H9 (cell line): Measurements from ENCODE around the gene FOS. TPM values are rescaled to one million over a fixed set of nuclear protein-coding genes. Genes with fewer than 3 reads are reported as not detected.
A peak's percentile ranks its signal among the peaks of the same experiment; 100 is the strongest.

Source experiments
- DNase-seq: peaks from one replicate; pipeline ENCODE4 v3.0.0-alpha.2; 2017
- H2AFZ ChIP-seq: one replicate; pipeline ENCODE4 v1.6.1; 2013; ENCODE audit warnings: mild to moderate bottlenecking, low read length, control low read depth, moderate library complexity
- H2AK5ac ChIP-seq: 2 replicates; pipeline ENCODE4 v1.6.1; 2013; ENCODE audit warnings: low read length, control low read depth, mixed read lengths; ENCODE audit not compliant: insufficient read length
- H2BK120ac ChIP-seq: one replicate; pipeline ENCODE4 v1.6.1; 2013; ENCODE audit warnings: low read depth, mild to moderate bottlenecking, low read length, control low read depth, inconsistent platforms; ENCODE audit not compliant: poor library complexity, severe bottlenecking
- H2BK12ac ChIP-seq: 2 replicates; pipeline ENCODE4 v1.6.1; 2013; ENCODE audit warnings: low read length, control low read depth, mixed read lengths, low read depth; ENCODE audit not compliant: insufficient read length
- H2BK15ac ChIP-seq: 2 replicates; pipeline ENCODE4 v1.6.1; 2013; ENCODE audit warnings: low read depth, low read length, control low read depth
- H2BK20ac ChIP-seq: one replicate; pipeline ENCODE4 v1.6.1; 2013; ENCODE audit warnings: low read depth, mild to moderate bottlenecking, low read length, control low read depth, inconsistent platforms; ENCODE audit not compliant: poor library complexity, severe bottlenecking
- H2BK5ac ChIP-seq: 2 replicates; pipeline ENCODE4 v1.6.1; 2013; ENCODE audit warnings: low read length, control low read depth, mixed read lengths; ENCODE audit not compliant: insufficient read length
- H3K14ac ChIP-seq: 2 replicates; pipeline ENCODE4 v1.6.1; 2013; ENCODE audit warnings: low read length, control low read depth; ENCODE audit not compliant: insufficient read depth
- H3K18ac ChIP-seq: 2 replicates; pipeline ENCODE4 v1.6.1; 2013; ENCODE audit warnings: low read depth, mild to moderate bottlenecking, mixed read lengths, low read length, control low read depth; ENCODE audit not compliant: insufficient read length
- H3K23ac ChIP-seq: 2 replicates; pipeline ENCODE4 v1.6.1; 2013; ENCODE audit warnings: low read length, control low read depth, mixed read lengths, low read depth; ENCODE audit not compliant: insufficient read length
- H3K23me2 ChIP-seq: 2 replicates; pipeline ENCODE4 v1.6.1; 2013; ENCODE audit warnings: low read depth, mild to moderate bottlenecking, mixed read lengths, low read length, control low read depth; ENCODE audit not compliant: insufficient read length, poor library complexity, severe bottlenecking
- H3K27ac ChIP-seq: 2 replicates; pipeline ENCODE4 v1.5.1; 2013; ENCODE audit warnings: low read length, control low read depth, mixed read lengths, low read depth; ENCODE audit not compliant: insufficient read length
- H3K27me3 ChIP-seq: 2 replicates; pipeline ENCODE4 v1.6.1; 2013; ENCODE audit warnings: low read length, control low read depth, inconsistent platforms; ENCODE audit not compliant: insufficient read depth
- H3K4ac ChIP-seq: 2 replicates; pipeline ENCODE4 v1.6.1; 2013; ENCODE audit warnings: low read depth, mild to moderate bottlenecking, control low read depth, inconsistent platforms, low read length, moderate library complexity
- H3K4me1 ChIP-seq: 2 replicates; pipeline ENCODE4 v1.6.1; 2013; ENCODE audit warnings: low read length, control low read depth, inconsistent platforms; ENCODE audit not compliant: insufficient read depth
- H3K4me2 ChIP-seq: 2 replicates; pipeline ENCODE4 v1.6.1; 2013; ENCODE audit warnings: low read length, control low read depth, mixed read lengths; ENCODE audit not compliant: insufficient read length, insufficient read depth
- H3K56ac ChIP-seq: 2 replicates; pipeline ENCODE4 v1.6.1; 2013; ENCODE audit warnings: low read depth, mild to moderate bottlenecking, mixed read lengths, low read length, control low read depth; ENCODE audit not compliant: insufficient read length
- H3K79me1 ChIP-seq: 2 replicates; pipeline ENCODE4 v1.6.1; 2013; ENCODE audit warnings: low read depth, mild to moderate bottlenecking, moderate library complexity, low read length, control low read depth, inconsistent platforms; ENCODE audit not compliant: insufficient read depth, poor library complexity, severe bottlenecking
- H3K79me2 ChIP-seq: 2 replicates; pipeline ENCODE4 v1.6.1; 2013; ENCODE audit warnings: low read length, control low read depth, inconsistent platforms; ENCODE audit not compliant: insufficient read depth
- H3K9ac ChIP-seq: 2 replicates; pipeline ENCODE4 v1.6.1; 2013; ENCODE audit warnings: low read length, control low read depth, mixed read lengths; ENCODE audit not compliant: insufficient read length; ENCODE audit errors: extremely low read depth
- H3K9me3 ChIP-seq: one replicate; pipeline ENCODE4 v1.6.1; 2013; ENCODE audit warnings: low read depth, low read length, inconsistent platforms; ENCODE audit not compliant: control insufficient read depth
- H3T11ph ChIP-seq: one replicate; pipeline ENCODE4 v1.6.1; 2013; ENCODE audit warnings: mild to moderate bottlenecking, low read length, control low read depth, inconsistent platforms
- H4K20me1 ChIP-seq: one replicate; pipeline ENCODE4 v1.6.1; 2013; ENCODE audit not compliant: control insufficient read depth, insufficient read length, insufficient read depth
- H4K5ac ChIP-seq: 2 replicates; pipeline ENCODE4 v1.6.1; 2013; ENCODE audit warnings: low read depth, mild to moderate bottlenecking, mixed read lengths, low read length, control low read depth; ENCODE audit not compliant: insufficient read length
- H4K8ac ChIP-seq: replicated peaks from 2 replicates; pipeline ENCODE4 v1.6.1; 2013; ENCODE audit warnings: low read length, control low read depth, mixed read lengths, low read depth; ENCODE audit not compliant: insufficient read length
- H4K91ac ChIP-seq: 2 replicates; pipeline ENCODE4 v1.6.1; 2013; ENCODE audit warnings: low read depth, mild to moderate bottlenecking, moderate library complexity, mixed read lengths, low read length, control low read depth; ENCODE audit not compliant: insufficient read length
- H3K27ac Mint-ChIP-seq, 3 experiments: 2 replicates in 2 of 3; 3 replicates in 1 of 3; pipeline ENCODE4 v1.8.0; 2020 to 2021; ENCODE audit warnings: mixed read lengths in 3 of 3, mild to moderate bottlenecking in 1 of 3, moderate library complexity in 1 of 3
- H3K27me3 Mint-ChIP-seq: 2 replicates; pipeline ENCODE4 v1.8.0; 2021; ENCODE audit warnings: low read depth, mild to moderate bottlenecking, moderate library complexity, mixed read lengths
- H3K36me3 Mint-ChIP-seq, 3 experiments: 2 replicates in 2 of 3; 3 replicates in 1 of 3; pipeline ENCODE4 v1.8.0; 2020 to 2021; ENCODE audit warnings: low read depth in 3 of 3, mixed read lengths in 3 of 3; ENCODE audit not compliant: insufficient read depth in 1 of 3
- H3K4me1 Mint-ChIP-seq, 2 experiments: 2 replicates each; pipeline ENCODE4 v1.8.0; 2020; ENCODE audit warnings: mixed read lengths in 2 of 2
- H3K4me3 Mint-ChIP-seq, 2 experiments: 2 replicates in 1 of 2; 3 replicates in 1 of 2; pipeline ENCODE4 v1.8.0; 2020 to 2021; ENCODE audit warnings: mild to moderate bottlenecking in 2 of 2, mixed read lengths in 2 of 2, moderate library complexity in 1 of 2
- H3K9me3 Mint-ChIP-seq, 2 experiments: 2 replicates in 1 of 2; 3 replicates in 1 of 2; pipeline ENCODE4 v1.8.0; 2020; ENCODE audit warnings: mild to moderate bottlenecking in 2 of 2, mixed read lengths in 2 of 2, moderate library complexity in 1 of 2
- WGBS: extraction: QIAGEN DNeasy Blood & Tissue Kit; methylation state at CpG from one replicate; pipeline ENCODE4 v1.1.7; 2013; ENCODE audit warnings: missing lambda C conversion rate, low lambda C conversion rate, mixed read lengths; ENCODE audit not compliant: insufficient read length; ENCODE audit errors: extremely low coverage; 5-methylcytosine and 5-hydroxymethylcytosine counted together
- total RNA-seq: library from RNA; stranded (reverse); gene quantifications from 2 replicates; pipeline ENCODE4 v1.2.1, GENCODE V29; 2021
- TF ChIP-seq, protein P1 (sequence below): fragments of 200-600 bp; sonication (generic); conservative IDR thresholded peaks from 3 replicates; pipeline ENCODE4 v1.8.0; 2021; ENCODE audit warnings: antibody characterized with exemption, mild to moderate bottlenecking

The FOS gene
- total RNA-seq, 1 experiment from 2014 or later = 33.9 TPM

DNA sequence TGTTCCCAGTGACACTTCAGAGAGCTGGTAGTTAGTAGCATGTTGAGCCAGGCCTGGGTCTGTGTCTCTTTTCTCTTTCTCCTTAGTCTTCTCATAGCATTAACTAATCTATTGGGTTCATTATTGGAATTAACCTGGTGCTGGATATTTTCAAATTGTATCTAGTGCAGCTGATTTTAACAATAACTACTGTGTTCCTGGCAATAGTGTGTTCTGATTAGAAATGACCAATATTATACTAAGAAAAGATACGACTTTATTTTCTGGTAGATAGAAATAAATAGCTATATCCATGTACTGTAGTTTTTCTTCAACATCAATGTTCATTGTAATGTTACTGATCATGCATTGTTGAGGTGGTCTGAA lies 3.0 kb downstream of the FOS start:
- peak overlapping the region; percentile 90 to 96; a peak in 2 of 5 replicates for H3K4me3 Mint-ChIP-seq
- Histone ChIP-seq H2BK20ac (no peak overlapping the region), H4K20me1 (no peaks in the 10 kb centered on the region), H3T11ph (no peak overlapping the region), H3K4me2 (no peak overlapping the region), H4K5ac (no peak overlapping the region), H3K27me3 (no peaks in the 10 kb centered on the region; the same call in 1 of the 2 replicates), H2BK12ac (no peak overlapping the region), H3K14ac (no peak overlapping the region), H2BK15ac (no peak overlapping the region), H3K79me2 (no peaks in the 10 kb centered on the region), H3K23me2 (peaks cover 25% of the 10 kb centered on the region), H3K79me1 (no peaks in the 10 kb centered on the region), H3K18ac (no peak overlapping the region), H3K23ac (no peak overlapping the region), H3K27ac (no peak overlapping the region), H2BK120ac (no peak overlapping the region), H3K4ac (no peak overlapping the region), H2AK5ac (no peak overlapping the region), H3K9me3 (no peaks in the 10 kb centered on the region), H3K4me1 (peaks cover 3% of the 10 kb centered on the region; the same call in 1 of the 2 replicates), H4K91ac (no peak overlapping the region), H3K56ac (no peak overlapping the region), H4K8ac (no peak overlapping the region), H3K9ac (no peak overlapping the region), H2AFZ (no peak overlapping the region), H2BK5ac (no peak overlapping the region)
- no CpG with 5 or more reads among the region's 1 CpG for WGBS
- peaks cover 0 to 3% of the 10 kb centered on the region in 2 experiments; a peak in 2 of 5 replicates for H3K9me3 Mint-ChIP-seq
- TF ChIP-seq, protein P1, sequence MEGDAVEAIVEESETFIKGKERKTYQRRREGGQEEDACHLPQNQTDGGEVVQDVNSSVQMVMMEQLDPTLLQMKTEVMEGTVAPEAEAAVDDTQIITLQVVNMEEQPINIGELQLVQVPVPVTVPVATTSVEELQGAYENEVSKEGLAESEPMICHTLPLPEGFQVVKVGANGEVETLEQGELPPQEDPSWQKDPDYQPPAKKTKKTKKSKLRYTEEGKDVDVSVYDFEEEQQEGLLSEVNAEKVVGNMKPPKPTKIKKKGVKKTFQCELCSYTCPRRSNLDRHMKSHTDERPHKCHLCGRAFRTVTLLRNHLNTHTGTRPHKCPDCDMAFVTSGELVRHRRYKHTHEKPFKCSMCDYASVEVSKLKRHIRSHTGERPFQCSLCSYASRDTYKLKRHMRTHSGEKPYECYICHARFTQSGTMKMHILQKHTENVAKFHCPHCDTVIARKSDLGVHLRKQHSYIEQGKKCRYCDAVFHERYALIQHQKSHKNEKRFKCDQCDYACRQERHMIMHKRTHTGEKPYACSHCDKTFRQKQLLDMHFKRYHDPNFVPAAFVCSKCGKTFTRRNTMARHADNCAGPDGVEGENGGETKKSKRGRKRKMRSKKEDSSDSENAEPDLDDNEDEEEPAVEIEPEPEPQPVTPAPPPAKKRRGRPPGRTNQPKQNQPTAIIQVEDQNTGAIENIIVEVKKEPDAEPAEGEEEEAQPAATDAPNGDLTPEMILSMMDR = no peak
- DNase-seq = no peak
- no peak overlapping the region for H3K27ac Mint-ChIP-seq
- peaks cover 33% of the 10 kb centered on the region for H3K27me3 Mint-ChIP-seq
- H3K36me3 Mint-ChIP-seq = peaks cover 17 to 30% (median 28%) of the 10 kb centered on the region in 3 experiments
- H3K4me1 Mint-ChIP-seq = peaks cover 30 to 40% of the 10 kb centered on the region in 2 experiments
